ENCODE measurements around the gene PSMA6. TPM values are rescaled to one million over a fixed set of nuclear protein-coding genes. Genes with fewer than 3 reads are reported as not detected.
"Not testable (repeated sequence)": the region's sequence is repeated elsewhere in the genome, so short reads cannot be mapped to it uniquely, and the experiment has no call there.

PSMA6 gene
- total RNA-seq, 5 donors from 2014 or later (not counting 1 experiment from before 2014, with no cell fraction given): 93.6 to 109 (median 96.9) TPM

- no peaks in the 10 kb centered on the region for H3K36me3 Mint-ChIP-seq
- H3K9me3 Mint-ChIP-seq: no peaks in the 10 kb centered on the region
- H3K4me1 Mint-ChIP-seq: peaks cover 18 to 40% (median 23%) of the 10 kb centered on the region in 3 donors
- ATAC-seq (replicated peaks in 1 of 4): no peak
- H3K4me3 Mint-ChIP-seq: peak overlapping the region in 1 of 3 donors; percentile 10
- Histone ChIP-seq H3K27ac (ENCODE audit: low read length) (no peak overlapping the region), H3K9me3 (no peaks in the 10 kb centered on the region), H3K4me3 (ENCODE audit: control insufficient read depth in 1 of 2, extremely low read depth in 1 of 2, low read length in 1 of 2) (no peak overlapping the region), H3K27me3 (replicated peaks in 1 of 2; ENCODE audit: control insufficient read depth in 2 of 2, extremely low read depth in 1 of 2, insufficient read depth in 2 of 2, low read length in 1 of 2) (peaks cover 0 to 8% of the 10 kb centered on the region in 2 experiments), H3K36me3 (ENCODE audit: control insufficient read depth in 2 of 2, extremely low read depth in 1 of 2, insufficient read depth in 1 of 2, low read length in 1 of 2) (no peaks in the 10 kb centered on the region), H3K4me1 (ENCODE audit: control insufficient read depth in 1 of 2, extremely low read depth in 1 of 2, insufficient read depth in 2 of 2, low read length in 2 of 2) (peaks cover 15 to 20% of the 10 kb centered on the region in 2 experiments)
- H3K27me3 Mint-ChIP-seq: peaks cover 0 to 3% of the 10 kb centered on the region in 2 donors
- ChIA-PET CTCF (no interaction called here), POLR2A (no interaction called here)
- DNase-seq: no peak
- H3K27ac Mint-ChIP-seq: no peak overlapping the region
- WGBS (ENCODE audit: insufficient coverage): 100% methylated on average over 2 of the region's 3 CpGs
Observed at GRCh38 chr14:35351497-35351896, 59.3 kb downstream of the PSMA6 start.

GRCh38 chr14:35351897-35352273 lies 59.7 kb downstream of the PSMA6 start:
- H3K4me1 ChIP-seq (ENCODE audit: control insufficient read depth in 1 of 2, extremely low read depth in 1 of 2, insufficient read depth in 2 of 2, low read length in 2 of 2): peaks cover 15 to 20% of the 10 kb centered on the region in 2 experiments
- DNase-seq: no peak
- ChIA-PET CTCF (no interaction called here), POLR2A (no interaction called here)
- WGBS (ENCODE audit: insufficient coverage): 78% methylated on average over 4 of the region's 4 CpGs
- H3K9me3 Mint-ChIP-seq: no peaks in the 10 kb centered on the region
- H3K36me3 ChIP-seq (ENCODE audit: control insufficient read depth in 2 of 2, extremely low read depth in 1 of 2, insufficient read depth in 1 of 2, low read length in 1 of 2): no peaks in the 10 kb centered on the region
- H3K4me3 ChIP-seq (ENCODE audit: control insufficient read depth in 1 of 2, extremely low read depth in 1 of 2, low read length in 1 of 2): no peak overlapping the region
- no peaks in the 10 kb centered on the region for H3K9me3 ChIP-seq
- peaks cover 0 to 3% of the 10 kb centered on the region in 2 donors for H3K27me3 Mint-ChIP-seq
- no peak overlapping the region for H3K27ac Mint-ChIP-seq
- no peak overlapping the region for H3K27ac ChIP-seq (ENCODE audit: low read length)
- peaks cover 0 to 8% of the 10 kb centered on the region in 2 experiments for H3K27me3 ChIP-seq (replicated peaks in 1 of 2; ENCODE audit: control insufficient read depth in 2 of 2, extremely low read depth in 1 of 2, insufficient read depth in 2 of 2, low read length in 1 of 2)
- peak overlapping the region in 1 of 3 donors; percentile 10 for H3K4me3 Mint-ChIP-seq
- no peaks in the 10 kb centered on the region for H3K36me3 Mint-ChIP-seq
- H3K4me1 Mint-ChIP-seq: peaks cover 19 to 42% (median 23%) of the 10 kb centered on the region in 3 donors
- no peak for ATAC-seq (replicated peaks in 1 of 4)

DNA sequence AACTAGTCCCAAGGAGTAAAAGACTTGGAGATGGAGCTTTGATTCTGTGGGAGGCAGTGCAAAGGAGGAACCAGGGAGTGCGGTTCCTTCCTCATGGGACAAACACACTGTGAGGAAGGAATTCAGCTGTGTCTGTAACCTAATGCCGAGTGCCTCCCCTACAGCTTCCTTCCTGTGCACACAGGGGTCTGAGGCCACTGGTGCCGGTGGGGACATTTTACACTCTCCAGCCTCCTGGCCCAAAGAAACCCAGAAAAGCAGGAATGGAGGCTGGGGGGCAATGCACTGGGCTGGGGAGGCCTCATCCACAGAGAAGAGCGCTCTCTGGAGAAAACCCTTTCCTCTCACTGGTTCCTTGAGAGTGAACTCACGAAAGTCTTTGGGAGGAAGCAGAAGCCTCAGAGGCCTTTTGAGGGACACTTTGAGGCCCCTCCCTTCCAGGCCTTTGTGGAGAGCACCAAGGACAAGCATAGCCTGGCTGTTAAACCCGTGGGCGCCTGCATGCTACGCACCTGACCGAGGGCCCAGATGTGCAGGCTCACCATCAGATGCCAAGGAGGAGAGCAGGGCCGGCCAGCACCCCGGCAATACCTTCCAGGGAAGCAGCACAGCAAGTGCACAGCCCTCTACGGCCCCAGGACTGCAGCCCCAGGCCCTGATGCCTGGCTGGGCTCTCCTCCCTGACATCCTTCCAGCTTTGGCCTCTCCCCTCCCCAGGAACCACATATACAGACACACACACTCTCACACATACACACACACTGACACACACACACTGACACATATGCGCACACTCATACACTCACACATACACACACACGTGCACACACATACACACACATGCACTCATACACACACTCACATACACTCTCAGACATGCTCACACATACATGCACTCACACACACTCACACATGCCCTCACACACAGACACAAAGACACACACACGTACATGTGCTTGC lies 60.4 kb downstream of the PSMA6 start:
- Histone ChIP-seq H3K27me3 (replicated peaks in 1 of 2; ENCODE audit: control insufficient read depth in 2 of 2, extremely low read depth in 1 of 2, insufficient read depth in 2 of 2, low read length in 1 of 2) (peaks cover 0 to 8% of the 10 kb centered on the region in 2 experiments), H3K9me3 (no peaks in the 10 kb centered on the region), H3K27ac (ENCODE audit: low read length) (no peak overlapping the region), H3K4me3 (ENCODE audit: control insufficient read depth in 1 of 2, extremely low read depth in 1 of 2, low read length in 1 of 2) (no peak overlapping the region), H3K4me1 (ENCODE audit: control insufficient read depth in 1 of 2, extremely low read depth in 1 of 2, insufficient read depth in 2 of 2, low read length in 2 of 2) (peaks cover 15 to 20% of the 10 kb centered on the region in 2 experiments), H3K36me3 (ENCODE audit: control insufficient read depth in 2 of 2, extremely low read depth in 1 of 2, insufficient read depth in 1 of 2, low read length in 1 of 2) (no peaks in the 10 kb centered on the region)
- POLR2A ChIA-PET: no interaction called here
- Mint-ChIP-seq H3K4me1 (peaks cover 19 to 36% (median 23%) of the 10 kb centered on the region in 3 donors), H3K27ac (no peak overlapping the region), H3K9me3 (no peaks in the 10 kb centered on the region), H3K36me3 (no peaks in the 10 kb centered on the region), H3K27me3 (peaks cover 0 to 3% of the 10 kb centered on the region in 2 donors), H3K4me3 (peak overlapping the region in 1 of 3 donors; percentile 10)
- DNase-seq (no peak), ATAC-seq (replicated peaks in 1 of 4) (peak in 1 of 4 experiments; percentile 44)
- 84% methylated on average over 9 of the region's 15 CpGs for WGBS (ENCODE audit: insufficient coverage)
- CTCF ChIA-PET: no interaction called here

DNA sequence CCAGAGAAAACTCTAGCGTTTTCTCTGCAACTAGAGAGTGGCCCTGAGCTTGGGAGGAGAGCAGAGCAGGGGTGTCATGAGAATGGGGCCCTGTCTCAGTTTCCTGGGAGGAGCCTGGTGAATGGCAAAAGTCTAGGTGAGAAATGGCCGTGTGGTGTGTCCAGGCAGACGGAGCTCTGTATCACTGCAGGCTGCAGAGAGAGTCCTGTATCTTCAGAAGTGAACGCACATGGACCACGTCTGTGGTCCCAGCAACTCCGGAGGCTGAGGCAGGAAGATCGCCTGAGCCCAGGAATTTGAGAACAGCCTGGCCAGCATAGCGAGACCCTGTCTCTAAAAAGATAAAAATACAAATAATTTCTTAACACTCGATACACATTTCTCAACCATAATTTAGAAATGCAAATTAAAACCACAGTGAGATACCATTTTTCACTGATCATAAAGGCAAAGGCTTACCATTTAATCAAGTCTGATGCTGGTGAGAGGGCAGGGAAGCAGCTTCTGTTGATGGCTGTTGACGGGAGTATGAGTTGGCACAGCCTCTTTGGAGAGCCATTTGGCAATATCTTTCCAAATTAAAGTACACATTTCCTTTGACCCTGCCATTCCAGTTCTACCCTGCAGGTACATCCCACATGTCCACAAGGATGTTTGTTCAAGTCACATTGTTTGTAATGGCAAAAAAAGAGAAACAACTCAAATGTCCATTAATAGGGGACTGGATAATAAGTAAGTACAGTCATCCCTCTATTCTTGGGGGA lies 61.4 kb downstream of the PSMA6 start:
- DNase-seq (no peak), ATAC-seq (replicated peaks in 1 of 4) (no peak)
- Mint-ChIP-seq H3K4me1 (peaks cover 19 to 28% (median 20%) of the 10 kb centered on the region in 3 donors), H3K4me3 (no peak overlapping the region), H3K36me3 (no peaks in the 10 kb centered on the region), H3K9me3 (no peaks in the 10 kb centered on the region), H3K27ac (no peak overlapping the region), H3K27me3 (peaks cover 0 to 3% of the 10 kb centered on the region in 2 donors)
- no peaks in the 10 kb centered on the region for H3K36me3 ChIP-seq (ENCODE audit: control insufficient read depth in 2 of 2, extremely low read depth in 1 of 2, insufficient read depth in 1 of 2, low read length in 1 of 2)
- H3K9me3 ChIP-seq: no peaks in the 10 kb centered on the region
- H3K4me3 ChIP-seq (ENCODE audit: control insufficient read depth in 1 of 2, extremely low read depth in 1 of 2, low read length in 1 of 2): no peak overlapping the region
- WGBS (ENCODE audit: insufficient coverage): 80% methylated on average over 6 of the region's 10 CpGs
- peaks cover 0 to 8% of the 10 kb centered on the region in 2 experiments for H3K27me3 ChIP-seq (replicated peaks in 1 of 2; ENCODE audit: control insufficient read depth in 2 of 2, extremely low read depth in 1 of 2, insufficient read depth in 2 of 2, low read length in 1 of 2)
- no peak overlapping the region for H3K27ac ChIP-seq (ENCODE audit: low read length)
- ChIA-PET POLR2A (no interaction called here), CTCF (interaction anchor here in 1 of 2 donors (0.6 kb wide), 1 partner anchor 124 kb away, joined by 5 read pairs; no protein-coding TSS in a partner anchor)
- H3K4me1 ChIP-seq (ENCODE audit: control insufficient read depth in 1 of 2, extremely low read depth in 1 of 2, insufficient read depth in 2 of 2, low read length in 2 of 2): peaks cover 15 to 20% of the 10 kb centered on the region in 2 experiments

GRCh38 chr14:35355235-35355634 lies 63.1 kb downstream of the PSMA6 start:
- CTCF ChIA-PET, POLR2A ChIA-PET: not testable (repeated sequence)
- WGBS (ENCODE audit: insufficient coverage): 91% methylated on average over 3 of the region's 6 CpGs

More at GRCh38 chr14:35355235-35355634, 63.1 kb downstream of the PSMA6 start:
- not testable (repeated sequence) for H3K4me3 ChIP-seq (ENCODE audit: control insufficient read depth in 1 of 2, extremely low read depth in 1 of 2, low read length in 1 of 2); ATAC-seq (replicated peaks in 1 of 4); H3K27ac ChIP-seq (ENCODE audit: low read length); H3K27ac Mint-ChIP-seq; H3K9me3 Mint-ChIP-seq; H3K4me3 Mint-ChIP-seq; H3K36me3 Mint-ChIP-seq; H3K27me3 Mint-ChIP-seq; H3K27me3 ChIP-seq (replicated peaks in 1 of 2; ENCODE audit: control insufficient read depth in 2 of 2, extremely low read depth in 1 of 2, insufficient read depth in 2 of 2, low read length in 1 of 2); DNase-seq; H3K36me3 ChIP-seq (ENCODE audit: control insufficient read depth in 2 of 2, extremely low read depth in 1 of 2, insufficient read depth in 1 of 2, low read length in 1 of 2); H3K9me3 ChIP-seq
- H3K4me1 Mint-ChIP-seq: peaks cover 16 to 28% (median 16%) of the 10 kb centered on the region in 3 donors
- H3K4me1 ChIP-seq (ENCODE audit: control insufficient read depth in 1 of 2, extremely low read depth in 1 of 2, insufficient read depth in 2 of 2, low read length in 2 of 2): peaks cover 12 to 18% of the 10 kb centered on the region in 2 experiments

All from T-cell (primary cell).